Measurements from ENCODE around the gene OGFR. TPM values are rescaled to one million over a fixed set of nuclear protein-coding genes. Genes with fewer than 3 reads are reported as not detected.

Gene OGFR
- total and polyA plus RNA-seq, 2 experiments from 2014 or later: 9.6 to 50.6 TPM

- no peaks in the 10 kb centered on the region for H3K36me3 Mint-ChIP-seq (ENCODE audit: low read depth)
- no peak overlapping the region for H3K27ac Mint-ChIP-seq
- H4K20me1 ChIP-seq (replicated peaks; ENCODE audit: insufficient read depth): no peaks in the 10 kb centered on the region
- TF ChIP-seq CREB1 (CRISPR knock-in tag; IDR thresholded peaks at IDR 0.05; ENCODE audit: low read depth): no peak
- TF ChIP-seq STAT1 (IDR thresholded peaks at IDR 0.05; ENCODE audit: unreplicated experiment): no peak
- TF ChIP-seq ZNF462 (CRISPR knock-in tag; IDR thresholded peaks at IDR 0.05): no peak
- TF ChIP-seq EZH2phosphoT487 (IDR thresholded peaks at IDR 0.05; ENCODE audit: unreplicated experiment): no peak
- no peak for TF ChIP-seq POLR2AphosphoS5 (IDR thresholded peaks at IDR 0.05; ENCODE audit: low read depth)
- no peak for TF ChIP-seq JUNB (IDR thresholded peaks at IDR 0.05; ENCODE audit: unreplicated experiment)
- TF ChIP-seq REST (IDR thresholded peaks at IDR 0.05; ENCODE audit: unreplicated experiment): no peak
- TF ChIP-seq NANOG (IDR thresholded peaks at IDR 0.05; ENCODE audit: borderline replicate concordance): no peak
- TF ChIP-seq ZNF114 (CRISPR knock-in tag; IDR thresholded peaks at IDR 0.05): no peak
- no peak for TF ChIP-seq ETS1 (IDR thresholded peaks at IDR 0.05)
- no peak for TF ChIP-seq EZH2 (IDR thresholded peaks at IDR 0.05; ENCODE audit: low read depth, unreplicated experiment)
- no peak for TF ChIP-seq CTCF (conservative IDR thresholded peaks at IDR 0.05; ENCODE audit: low read depth in 2 of 2)
- H3K27me3 ChIP-seq (ENCODE audit: insufficient read depth): no peaks in the 10 kb centered on the region
- no peaks in the 10 kb centered on the region; the same call in 1 of the 2 replicates for H3K4me1 ChIP-seq (ENCODE audit: insufficient read depth)
- H3K79me2 ChIP-seq (replicated peaks; ENCODE audit: insufficient read depth): no peaks in the 10 kb centered on the region
- H3K4me3 ChIP-seq: no peak overlapping the region
- ATAC-seq (no peak), DNase-seq (ENCODE audit: low spot score) (no peak)
- no peak overlapping the region for H3K4me3 Mint-ChIP-seq
- H2AFZ ChIP-seq: no peak overlapping the region
- peaks cover 3% of the 10 kb centered on the region for H3K27me3 Mint-ChIP-seq (ENCODE audit: insufficient read depth, low read depth, poor library complexity)
- H3K9me2 ChIP-seq (ENCODE audit: insufficient read depth): no peaks in the 10 kb centered on the region
- H3K4me2 ChIP-seq: no peak overlapping the region
- H3K27ac ChIP-seq (ENCODE audit: low read depth): no peak overlapping the region
- no peaks in the 10 kb centered on the region for H3K9me3 Mint-ChIP-seq
- 0 out of 2 replicates have a peak, but pooled peaks cover 2% of the 10 kb centered on the region for H3F3A ChIP-seq (replicated peaks; ENCODE audit: low read depth)
- no peaks in the 10 kb centered on the region for H3K36me3 ChIP-seq (ENCODE audit: insufficient read depth)
- peaks cover 8% of the 10 kb centered on the region; the same call in 2 of the 3 replicates for H3K4me1 Mint-ChIP-seq
Measured at GRCh38 chr20:62766071-62766450, 38.6 kb upstream of the OGFR start.

Data from GM23338 (cell line).